H1 (cell line): ENCODE measurements around the gene GPR161. TPM values are rescaled to one million over a fixed set of nuclear protein-coding genes. Genes with fewer than 3 reads are reported as not detected.

Experiments used
- CTCF ChIA-PET: fragments of 300-600 bp; sonication (Branson Sonifier 250); formaldehyde crosslinking; loops from one replicate; lab custom pipeline; 2021; ENCODE audit not compliant: partially characterized antibody; lab: Charles Lee
- POLR2A ChIA-PET: fragments of 300-600 bp; sonication (Branson Sonifier 250); formaldehyde crosslinking; loops from one replicate; lab custom pipeline; 2021; ENCODE audit warnings: inconsistent platforms; ENCODE audit not compliant: partially characterized antibody; lab: Charles Lee
- DNase-seq, 2 experiments: peaks; one replicate each; pipeline versions ENCODE4 v3.0.0 to v3.0.0-alpha.2; 2010 to 2022; ENCODE audit warnings: low spot score in 2 of 2, low read depth in 1 of 2, mixed read lengths in 1 of 2
- FAIRE-seq: peaks from 2 replicates; lab custom pipeline; 2011; peaks lifted over from hg19 to GRCh38; lab: Jason Lieb, UNC
- H2AFZ ChIP-seq: 2 replicates; pipeline ENCODE4 v1.8.1; 2012; ENCODE audit warnings: low read length, inconsistent platforms
- H2AK5ac ChIP-seq: 2 replicates; pipeline ENCODE4 v1.6.1; 2013; ENCODE audit warnings: low read depth, low read length
- H2BK120ac ChIP-seq: replicated peaks from 2 replicates; pipeline ENCODE3; 2013; ENCODE audit warnings: low read depth, low read length, inconsistent platforms
- H2BK12ac ChIP-seq: 2 replicates; pipeline ENCODE4 v1.6.1; 2013; ENCODE audit warnings: low read depth, low read length
- H2BK15ac ChIP-seq: 2 replicates; pipeline ENCODE4 v1.6.1; 2013; ENCODE audit warnings: low read length
- H2BK20ac ChIP-seq: 2 replicates; pipeline ENCODE4 v1.6.1; 2013; ENCODE audit warnings: low read length
- H2BK5ac ChIP-seq: 2 replicates; pipeline ENCODE4 v1.6.1; 2013; ENCODE audit warnings: low read depth, low read length
- H3K14ac ChIP-seq: 2 replicates; pipeline ENCODE4 v1.6.1; 2013; ENCODE audit warnings: inconsistent platforms; ENCODE audit not compliant: insufficient read length
- H3K18ac ChIP-seq: 2 replicates; pipeline ENCODE4 v1.6.1; 2013; ENCODE audit warnings: low read length; ENCODE audit errors: extremely low read depth
- H3K23ac ChIP-seq: 2 replicates; pipeline ENCODE4 v1.6.1; 2013; ENCODE audit warnings: inconsistent platforms; ENCODE audit not compliant: insufficient read length
- H3K23me2 ChIP-seq: 2 replicates; pipeline ENCODE4 v1.6.1; 2013; ENCODE audit warnings: low read depth, low read length
- H3K27ac ChIP-seq: 2 replicates; pipeline ENCODE4 v1.6.1; 2011; ENCODE audit warnings: low read depth, low read length, inconsistent platforms
- H3K27me3 ChIP-seq, 4 experiments: replicated peaks in 1 of 4; 1 replicate in 1 of 4; 2 replicates in 3 of 4; pipeline versions ENCODE4 v1.6.1 to v1.8.1; 2011 to 2013; ENCODE audit warnings: low read length in 3 of 4, mild to moderate bottlenecking in 3 of 4, inconsistent platforms in 2 of 4, mixed read lengths in 2 of 4, moderate library complexity in 1 of 4; ENCODE audit not compliant: control insufficient read depth in 3 of 4, insufficient read depth in 3 of 4; ENCODE audit errors: extremely low read depth in 1 of 4
- H3K36me3 ChIP-seq, 4 experiments: 2 replicates each; pipeline versions ENCODE4 v1.6.1 to v1.8.1; 2011 to 2013; ENCODE audit warnings: mild to moderate bottlenecking in 4 of 4, low read length in 3 of 4, moderate library complexity in 2 of 4, control low read depth in 1 of 4, inconsistent platforms in 1 of 4; ENCODE audit not compliant: insufficient read depth in 4 of 4, control insufficient read depth in 2 of 4
- H3K4ac ChIP-seq: replicated peaks from 2 replicates; pipeline ENCODE3; 2013; ENCODE audit warnings: low read length, low read depth, mixed read lengths, inconsistent platforms; ENCODE audit not compliant: insufficient read length
- H3K4me1 ChIP-seq, 4 experiments: replicated peaks in 1 of 4; 1 replicate in 1 of 4; 2 replicates in 3 of 4; pipeline versions ENCODE4 v1.6.1 to v1.8.1; 2011 to 2013; ENCODE audit warnings: low read length in 3 of 4, inconsistent platforms in 2 of 4, mixed read lengths in 1 of 4; ENCODE audit not compliant: insufficient read depth in 4 of 4, control insufficient read depth in 3 of 4
- H3K4me2 ChIP-seq, 2 experiments: 2 replicates each; pipeline versions ENCODE4 v1.6.1 to v1.8.1; 2011 to 2013; ENCODE audit warnings: low read depth in 2 of 2, low read length in 2 of 2, control low read depth in 1 of 2, inconsistent platforms in 1 of 2, mild to moderate bottlenecking in 1 of 2; ENCODE audit not compliant: insufficient read depth in 1 of 2
- H3K4me3 ChIP-seq, 4 experiments: fragments of 200-600, 300-600 bp in 1 of 4; sonication (generic), shearing (Covaris generic), sonication (Bioruptor Twin) in 1 of 4; 2 replicates each; pipeline versions ENCODE4 v1.5.1 to v1.8.1; 2011 to 2016; ENCODE audit warnings: low read length in 4 of 4, low read depth in 3 of 4, control low read depth in 2 of 4, inconsistent platforms in 2 of 4, mild to moderate bottlenecking in 2 of 4, mixed read lengths in 1 of 4, moderate library complexity in 1 of 4; ENCODE audit not compliant: insufficient read depth in 2 of 4; ENCODE audit errors: extremely low read depth in 1 of 4
- H3K56ac ChIP-seq: replicated peaks from 2 replicates; pipeline ENCODE3; 2013; ENCODE audit warnings: low read depth, mild to moderate bottlenecking, mixed read lengths, low read length, inconsistent platforms; ENCODE audit not compliant: insufficient read length
- H3K79me1 ChIP-seq: 2 replicates; pipeline ENCODE4 v1.6.1; 2013; ENCODE audit warnings: low read depth, low read length, control low read depth
- H3K79me2 ChIP-seq, 2 experiments: 2 replicates each; pipeline versions ENCODE4 v1.6.1 to v1.8.1; 2012 to 2013; ENCODE audit warnings: low read length in 2 of 2, mild to moderate bottlenecking in 2 of 2, inconsistent platforms in 1 of 2; ENCODE audit not compliant: insufficient read depth in 2 of 2, control insufficient read depth in 1 of 2
- H3K9ac ChIP-seq, 4 experiments: replicated peaks in 1 of 4; 1 replicate in 1 of 4; 2 replicates in 3 of 4; pipeline versions ENCODE4 v1.6.1 to v1.8.1; 2011 to 2013; ENCODE audit warnings: low read depth in 3 of 4, low read length in 3 of 4, control low read depth in 2 of 4, mild to moderate bottlenecking in 2 of 4, moderate library complexity in 2 of 4, inconsistent platforms in 1 of 4; ENCODE audit errors: extremely low read depth in 1 of 4
- H3K9me3 ChIP-seq, 2 experiments: 2 replicates each; pipeline versions ENCODE4 v1.6.1 to v1.8.1; 2012 to 2013; ENCODE audit warnings: mild to moderate bottlenecking in 2 of 2, moderate library complexity in 2 of 2, control low read depth in 1 of 2, inconsistent platforms in 1 of 2, low read depth in 1 of 2, low read length in 1 of 2, mixed read lengths in 1 of 2; ENCODE audit not compliant: insufficient read depth in 2 of 2
- H4K20me1 ChIP-seq, 2 experiments: replicated peaks in 1 of 2; 2 replicates each; pipeline versions ENCODE3 to v1.8.1; 2011 to 2013; ENCODE audit warnings: inconsistent platforms in 2 of 2, low read length in 2 of 2, mild to moderate bottlenecking in 1 of 2; ENCODE audit not compliant: insufficient read depth in 2 of 2, control insufficient read depth in 1 of 2
- H4K5ac ChIP-seq: 2 replicates; pipeline ENCODE4 v1.6.1; 2013; ENCODE audit warnings: low read length, low read depth, mixed read lengths, inconsistent platforms; ENCODE audit not compliant: insufficient read length
- H4K8ac ChIP-seq: 2 replicates; pipeline ENCODE4 v1.8.0; 2013; ENCODE audit warnings: mild to moderate bottlenecking, moderate library complexity, low read length, inconsistent platforms; ENCODE audit not compliant: insufficient read depth; ENCODE audit errors: extremely low read depth
- H4K91ac ChIP-seq: replicated peaks from 2 replicates; pipeline ENCODE3; 2013; ENCODE audit warnings: low read length, mixed read lengths, inconsistent platforms; ENCODE audit not compliant: insufficient read length
- ASH2L ChIP-seq: fragments of 200-600, 300-600 bp; sonication (generic); IDR thresholded peaks from one replicate; pipeline ENCODE4 v1.7.1; 2017; ENCODE audit warnings: low read length
- CEBPB ChIP-seq: IDR thresholded peaks from 2 replicates; pipeline ENCODE4 v1.6.1; 2012; ENCODE audit warnings: low read depth, low read length
- CHD1 ChIP-seq: IDR thresholded peaks from 2 replicates; pipeline ENCODE4 v1.6.1; 2012; ENCODE audit warnings: low read depth, low read length, improper control_type of control experiment
- CTCF ChIP-seq, 3 experiments: IDR thresholded peaks; 1 replicate in 2 of 3; 2 replicates in 1 of 3; pipeline versions ENCODE4 v1.5.1 to v1.6.1; 2011; ENCODE audit warnings: low read length in 3 of 3, mild to moderate bottlenecking in 3 of 3, inconsistent platforms in 2 of 3, low read depth in 1 of 3, moderate library complexity in 1 of 3; ENCODE audit not compliant: insufficient read depth in 1 of 3; ENCODE audit errors: control extremely low read depth in 1 of 3
- POLR2A ChIP-seq, 2 experiments: IDR thresholded peaks; 1 replicate in 1 of 2; 2 replicates in 1 of 2; pipeline ENCODE4 v1.6.1; 2011; ENCODE audit warnings: low read depth in 2 of 2, low read length in 2 of 2, mild to moderate bottlenecking in 2 of 2; ENCODE audit errors: control extremely low read depth in 1 of 2
- RNF2 ChIP-seq: fragments of 200-900, 300-1000 bp; sonication (generic); IDR thresholded peaks from 2 replicates; pipeline ENCODE4 v1.7.1; 2016; ENCODE audit warnings: borderline replicate concordance, low read depth, mild to moderate bottlenecking, antibody characterized with exemption, low read length; ENCODE audit not compliant: poor library complexity, severe bottlenecking; ENCODE audit errors: missing control alignments
- RXRA ChIP-seq: IDR thresholded peaks from 2 replicates; pipeline ENCODE4 v1.6.1; 2011; ENCODE audit warnings: low read depth, mild to moderate bottlenecking, low read length, moderate library complexity; ENCODE audit not compliant: insufficient read depth
- SRF ChIP-seq: IDR thresholded peaks from 2 replicates; pipeline ENCODE4 v1.6.1; 2011; ENCODE audit warnings: mild to moderate bottlenecking, low read depth, low read length, moderate library complexity
- TAF7 ChIP-seq: optimal IDR thresholded peaks from 2 replicates; pipeline ENCODE3; 2011; ENCODE audit warnings: low read depth, mild to moderate bottlenecking, inconsistent platforms, low read length, moderate library complexity, borderline replicate concordance
- WGBS, 2 experiments: shearing (Covaris generic) in 1 of 2; methylation state at CpG; one replicate each; pipeline versions ENCODE4 v1.1.6 to v1.1.7; 2013 to 2015; ENCODE audit warnings: low lambda C conversion rate in 2 of 2, mixed read lengths in 2 of 2, inconsistent platforms in 1 of 2, low coverage in 1 of 2, missing lambda C conversion rate in 1 of 2; ENCODE audit not compliant: insufficient replicate concordance in 2 of 2, insufficient coverage in 1 of 2, insufficient read length in 1 of 2; ENCODE audit errors: extremely low coverage in 1 of 2, missing lambda C conversion rate in 1 of 2; 5-methylcytosine and 5-hydroxymethylcytosine counted together
- polyA plus RNA-seq, 7 experiments: library from polyadenylated mRNA; depleted of rRNA in 3 of 7; stranded (reverse) in 5 of 7; unstranded in 2 of 7; fragments of >200 nt in 5 of 7; fragments of 200-250 nt in 2 of 7; gene quantifications; 1 replicate in 5 of 7; 2 replicates in 1 of 7; 4 replicates in 1 of 7; pipeline versions ENCODE4 v1.2.1 to v1.2.3, GENCODE V29; 2011 to 2013; ENCODE audit warnings: missing spikeins in 2 of 7, mixed read lengths in 2 of 7
- total RNA-seq: library from RNA; stranded (reverse); fragmentation: NEBNext Ultra II Directional; extraction: Animal tissue kit (Norgen Biotek cat#: 25700); gene quantifications from 2 replicates; pipeline ENCODE4 v1.2.1, GENCODE V29; 2021
- TF ChIP-seq, protein P1 (sequence below): IDR thresholded peaks from 2 replicates; pipeline ENCODE4 v1.6.1; 2011; ENCODE audit warnings: low read length, improper control_type of control experiment
- TF ChIP-seq, protein P2 (sequence below): IDR thresholded peaks from 2 replicates; pipeline ENCODE4 v1.6.1; 2012; ENCODE audit warnings: inconsistent platforms

GPR161 gene
- total and polyA plus RNA-seq, 2 of the 8 experiments (the other 6 are each of a cell fraction or from before 2014, with no cell fraction given), result 13.7 to 16.8 TPM

DNA sequence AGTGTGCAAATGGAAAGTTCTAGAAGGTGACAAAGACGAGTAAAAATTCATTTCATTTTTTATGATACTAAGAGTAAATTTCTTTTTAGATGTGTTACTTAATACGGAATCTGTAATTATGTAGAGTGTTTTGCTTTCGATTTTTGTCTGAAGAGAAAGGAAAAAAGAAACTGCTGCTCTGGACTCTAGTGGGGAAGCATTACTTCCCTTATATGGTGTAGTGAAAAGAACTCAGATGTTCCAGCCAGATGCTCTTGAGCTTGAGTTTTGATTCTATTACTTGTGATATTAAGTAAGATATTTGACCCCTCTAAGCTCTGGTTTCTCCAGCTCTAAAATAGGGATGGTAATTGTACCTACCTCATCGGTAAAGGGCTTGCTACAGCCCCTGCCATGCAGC, 12.2 kb upstream of the GPR161 start:
- no peaks in the 10 kb centered on the region for H3K9me3 ChIP-seq
- no peak overlapping the region for H2BK20ac ChIP-seq
- no peak overlapping the region for H2BK15ac ChIP-seq
- no peaks in the 10 kb centered on the region for H3K27me3 ChIP-seq
- H3K9ac ChIP-seq, result no peak overlapping the region
- no peak overlapping the region for H4K8ac ChIP-seq
- peaks cover 0 to 3% (median 1%) of the 10 kb centered on the region in 4 experiments; a peak in 2 of 7 replicates for H3K4me1 ChIP-seq
- H2AK5ac ChIP-seq, result no peak overlapping the region
- no peak overlapping the region for H3K4ac ChIP-seq
- H3K27ac ChIP-seq, result no peak overlapping the region
- FAIRE-seq (no peak), DNase-seq (no peak)
- H2AFZ ChIP-seq, result no peak overlapping the region
- H3K14ac ChIP-seq, result no peak overlapping the region
- ChIA-PET POLR2A (no interaction called here), CTCF (no interaction called here)
- no peak overlapping the region for H4K91ac ChIP-seq
- no peaks in the 10 kb centered on the region for H3K79me1 ChIP-seq
- no peak overlapping the region for H2BK5ac ChIP-seq
- H2BK120ac ChIP-seq, result no peak overlapping the region
- H3K36me3 ChIP-seq, result no peaks in the 10 kb centered on the region
- no peaks in the 10 kb centered on the region for H4K20me1 ChIP-seq
- WGBS, 2 experiments, result 93% methylated on average over 4 of the region's 4 CpGs; no CpG with 5 or more reads in 1 of the 2 experiments
- H3K4me2 ChIP-seq, result no peak overlapping the region
- no peak overlapping the region for H3K4me3 ChIP-seq
- no peak overlapping the region for H3K18ac ChIP-seq
- H4K5ac ChIP-seq, result no peak overlapping the region
- no peak overlapping the region for H2BK12ac ChIP-seq
- H3K56ac ChIP-seq, result no peak overlapping the region
- no peaks in the 10 kb centered on the region for H3K79me2 ChIP-seq
- no peak overlapping the region for H3K23ac ChIP-seq
- no peaks in the 10 kb centered on the region for H3K23me2 ChIP-seq
- TF ChIP-seq SRF (no peak), CTCF (IDR thresholded peaks at IDR 0.05; ENCODE audit: control extremely low read depth in 1 of 3, insufficient read depth in 1 of 3, low read depth in 1 of 3, low read length in 3 of 3) (no peak), CEBPB (no peak), POLR2A (IDR thresholded peaks at IDR 0.05; ENCODE audit: control extremely low read depth in 1 of 2, low read depth in 2 of 2, low read length in 2 of 2) (no peak), CHD1 (no peak), TAF7 (no peak), ASH2L (no peak), RNF2 (no peak), RXRA (no peak)
- TF ChIP-seq, protein P1, sequence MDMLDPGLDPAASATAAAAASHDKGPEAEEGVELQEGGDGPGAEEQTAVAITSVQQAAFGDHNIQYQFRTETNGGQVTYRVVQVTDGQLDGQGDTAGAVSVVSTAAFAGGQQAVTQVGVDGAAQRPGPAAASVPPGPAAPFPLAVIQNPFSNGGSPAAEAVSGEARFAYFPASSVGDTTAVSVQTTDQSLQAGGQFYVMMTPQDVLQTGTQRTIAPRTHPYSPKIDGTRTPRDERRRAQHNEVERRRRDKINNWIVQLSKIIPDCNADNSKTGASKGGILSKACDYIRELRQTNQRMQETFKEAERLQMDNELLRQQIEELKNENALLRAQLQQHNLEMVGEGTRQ, result no peak
- TF ChIP-seq, protein P2, sequence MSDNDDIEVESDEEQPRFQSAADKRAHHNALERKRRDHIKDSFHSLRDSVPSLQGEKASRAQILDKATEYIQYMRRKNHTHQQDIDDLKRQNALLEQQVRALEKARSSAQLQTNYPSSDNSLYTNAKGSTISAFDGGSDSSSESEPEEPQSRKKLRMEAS, result no peak
